ENCODE measurements around the gene MMADHC.

Gene MMADHC
- total RNA-seq, result 47.8 to 140 (median 89.9) reads per million in 17 experiments

- DNase-seq, result peak; percentile 93 to 96 (median 96)
These were observed at the start of gene MMADHC for GRCh38 chr2:149587220-149587949. MMADHC (minus strand) TSS chr2:149587775; CDS start chr2:149587097, 678 bp downstream.

GRCh38 chr2:149634103-149634502 is 46.5 kb upstream of the MMADHC start:
- no peak for DNase-seq

- DNase-seq, result no peak
These were observed 42.9 kb upstream of the MMADHC start for GRCh38 chr2:149630445-149630844.

GRCh38 chr2:149629026-149629425 is 41.5 kb upstream of the MMADHC start:
- DNase-seq, result no peak

- peak in 2 of 4 experiments; percentile 55 to 61 for DNase-seq
These were observed 39.7 kb upstream of the MMADHC start for GRCh38 chr2:149627111-149627801.

- DNase-seq, result peak in 2 of 4 experiments; percentile 44 to 52
These were observed 38.1 kb upstream of the MMADHC start for GRCh38 chr2:149625671-149626070.

GRCh38 chr2:149625271-149625670 is 37.7 kb upstream of the MMADHC start:
- no peak for DNase-seq

GRCh38 chr2:149622343-149622742 is 34.8 kb upstream of the MMADHC start:
- DNase-seq, result no peak

- DNase-seq, result no peak
These were observed 29.9 kb upstream of the MMADHC start for GRCh38 chr2:149617476-149617875.

GRCh38 chr2:149616681-149617456 is 29.3 kb upstream of the MMADHC start:
- DNase-seq, result no peak

- DNase-seq, result no peak
These were observed 26.1 kb upstream of the MMADHC start for GRCh38 chr2:149613704-149614103.

- no peak for DNase-seq
These were observed 24.5 kb upstream of the MMADHC start for GRCh38 chr2:149612122-149612521.

GRCh38 chr2:149611100-149611820 is 23.7 kb upstream of the MMADHC start:
- DNase-seq, result no peak

- DNase-seq, result no peak
These were observed 18.8 kb upstream of the MMADHC start for GRCh38 chr2:149606251-149606811.

- no peak for DNase-seq
These were observed 15.7 kb upstream of the MMADHC start for GRCh38 chr2:149603248-149603647.

GRCh38 chr2:149601141-149601796 is 13.7 kb upstream of the MMADHC start:
- peak; percentile 33 to 73 (median 60) for DNase-seq

- DNase-seq, result peak; percentile 61 to 85 (median 72)
These were observed 10.2 kb upstream of the MMADHC start for GRCh38 chr2:149597668-149598326.

- no peak for DNase-seq
These were observed 9.6 kb upstream of the MMADHC start for GRCh38 chr2:149597050-149597667.

- no peak for DNase-seq
These were observed 8.9 kb upstream of the MMADHC start for GRCh38 chr2:149596471-149596870.

All from suppressor macrophage (primary cell).